Epithelial cell of esophagus (primary cell): ENCODE data around the gene POLG2.

Experiments
- DNase-seq: peaks from one replicate; pipeline ENCODE4 v3.0.0; 2010; ENCODE audit warnings: low read depth
- H3K4me3 ChIP-seq: 2 replicates; pipeline ENCODE4 v1.5.1; 2011; ENCODE audit warnings: mild to moderate bottlenecking, low read length, control low read depth
- CTCF ChIP-seq: IDR thresholded peaks from 2 replicates; pipeline ENCODE4 v1.5.1; 2011; ENCODE audit warnings: low read depth, mild to moderate bottlenecking, low read length, control low read depth, inconsistent platforms; ENCODE audit not compliant: insufficient read depth; ENCODE audit errors: missing control alignments

Gene POLG2

GRCh38 chr17:64519601-64520000, 22.7 kb upstream of the POLG2 start:
- no peak for DNase-seq
- TF ChIP-seq CTCF, result no peak
- H3K4me3 ChIP-seq, result no peak overlapping the region

- no peak overlapping the region for H3K4me3 ChIP-seq
- TF ChIP-seq CTCF, result no peak
- no peak for DNase-seq
Observed at GRCh38 chr17:64515829-64516228, 19.0 kb upstream of the POLG2 start.

GRCh38 chr17:64515419-64515818, 18.6 kb upstream of the POLG2 start:
- H3K4me3 ChIP-seq, result no peak overlapping the region
- TF ChIP-seq CTCF, result no peak
- no peak for DNase-seq

- no peak for DNase-seq
- TF ChIP-seq CTCF, result no peak
- H3K4me3 ChIP-seq, result no peak overlapping the region
Observed at GRCh38 chr17:64509179-64509578, 12.3 kb upstream of the POLG2 start.

- peak overlapping the region; percentile 93 for H3K4me3 ChIP-seq
- no peak for DNase-seq
- no peak for TF ChIP-seq CTCF
Observed at GRCh38 chr17:64508683-64509082, 11.8 kb upstream of the POLG2 start.

- peak overlapping the region; percentile 93 for H3K4me3 ChIP-seq
- peak; percentile 69 for DNase-seq
- peak; percentile 56 for TF ChIP-seq CTCF
Observed at GRCh38 chr17:64507413-64507782, 10.5 kb upstream of the POLG2 start.

GRCh38 chr17:64506576-64507412, 9.9 kb upstream of the POLG2 start, which contains the start of gene CEP95:
Gene CEP95, plus strand, starts transcription at chr17:64506977. Its CDS starts 121 bp downstream, at chr17:64507098.
- H3K4me3 ChIP-seq, result peak within 1 kb of the TSS; percentile 93
- TF ChIP-seq CTCF, result no peak
- DNase-seq, result peak; percentile 99
